Fibroblast of mammary gland (primary cell): ENCODE results near the gene SNX24.
A peak's percentile ranks its signal among the peaks of the same experiment; 100 is the strongest.

Experiments used
- DNase-seq: peaks from one replicate; pipeline ENCODE4 v3.0.0-alpha.2; 2010; ENCODE audit warnings: low read depth
- H3K4me3 ChIP-seq: 2 replicates; pipeline ENCODE4 v1.5.1; 2011; ENCODE audit warnings: low read depth, mild to moderate bottlenecking, low read length, moderate library complexity; ENCODE audit not compliant: control insufficient read depth
- CTCF ChIP-seq: conservative IDR thresholded peaks from 2 replicates; pipeline ENCODE4 v1.5.1; 2011; ENCODE audit warnings: low read depth, low read length, inconsistent platforms; ENCODE audit not compliant: control insufficient read depth, insufficient read depth

SNX24 gene

GRCh38 chr5:122835681-122836080 lies 9.7 kb upstream of the SNX24 start:
- TF ChIP-seq CTCF: peak; percentile 17

GRCh38 chr5:122836947-122837346 lies 8.5 kb upstream of the SNX24 start:
- H3K4me3 ChIP-seq: no peak overlapping the region
- no peak for DNase-seq
- no peak for TF ChIP-seq CTCF

More at GRCh38 chr5:122835681-122836080, 9.7 kb upstream of the SNX24 start:
- DNase-seq: peak; percentile 46
- H3K4me3 ChIP-seq: no peak overlapping the region

GRCh38 chr5:122839731-122840130 lies 5.7 kb upstream of the SNX24 start:
- H3K4me3 ChIP-seq: no peak overlapping the region
- no peak for DNase-seq
- no peak for TF ChIP-seq CTCF

GRCh38 chr5:122842016-122842580 lies 3.3 kb upstream of the SNX24 start:
- no peak for DNase-seq
- no peak for TF ChIP-seq CTCF
- no peak overlapping the region for H3K4me3 ChIP-seq

- no peak for TF ChIP-seq CTCF
- no peak for DNase-seq
Measured at GRCh38 chr5:122844136-122844909, 1.1 kb upstream of the SNX24 start.

GRCh38 chr5:122844910-122845228 lies 544 bp upstream of the SNX24 start:
- TF ChIP-seq CTCF: no peak
- H3K4me3 ChIP-seq: peak overlapping the region; percentile 68
- DNase-seq: no peak

More at GRCh38 chr5:122844136-122844909, 1.1 kb upstream of the SNX24 start:
- peak overlapping the region; percentile 68 for H3K4me3 ChIP-seq
